GM23248 (cell line): ENCODE data around the gene ZBP1. TPM values are rescaled to one million over a fixed set of nuclear protein-coding genes. Genes with fewer than 3 reads are reported as not detected.

Source experiments
- DNase-seq: peaks from one replicate; pipeline ENCODE4 v3.0.0-alpha.2; 2015
- H2AFZ ChIP-seq: fragments of 200-600 bp; sonication (generic); 2 replicates; pipeline ENCODE4 v1.6.1; 2016; ENCODE audit warnings: antibody characterized with exemption
- H3F3A ChIP-seq: fragments of 200-600 bp; sonication (generic); 2 replicates; pipeline ENCODE4 v1.6.1; 2016; ENCODE audit warnings: mild to moderate bottlenecking, antibody characterized with exemption, mixed run types; ENCODE audit not compliant: insufficient read depth
- H3K27ac ChIP-seq: fragments of 200-600 bp; sonication (generic); 2 replicates; pipeline ENCODE4 v1.5.1; 2016; ENCODE audit warnings: mild to moderate bottlenecking
- H3K27me3 ChIP-seq: fragments of 200-600 bp; sonication (generic); replicated peaks from 2 replicates; pipeline ENCODE4 v1.6.1; 2016; ENCODE audit warnings: mild to moderate bottlenecking; ENCODE audit not compliant: insufficient read depth
- H3K36me3 ChIP-seq: fragments of 200-600 bp; sonication (generic); 2 replicates; pipeline ENCODE4 v1.6.1; 2016; ENCODE audit warnings: low read depth, mild to moderate bottlenecking
- H3K4me1 ChIP-seq: fragments of 200-600 bp; sonication (generic); 2 replicates; pipeline ENCODE4 v1.6.1; 2016; ENCODE audit warnings: mild to moderate bottlenecking; ENCODE audit not compliant: insufficient read depth
- H3K4me2 ChIP-seq: fragments of 200-600 bp; sonication (generic); one replicate; pipeline ENCODE4 v1.6.1; 2016; ENCODE audit warnings: mild to moderate bottlenecking; ENCODE audit not compliant: unreplicated experiment
- H3K4me3 ChIP-seq: fragments of 200-600 bp; sonication (generic); 2 replicates; pipeline ENCODE4 v1.5.1; 2016; ENCODE audit warnings: mild to moderate bottlenecking
- H3K79me2 ChIP-seq: fragments of 200-600 bp; sonication (generic); 2 replicates; pipeline ENCODE4 v1.6.1; 2016; ENCODE audit warnings: mild to moderate bottlenecking; ENCODE audit not compliant: insufficient read depth
- H3K9ac ChIP-seq: fragments of 200-600 bp; sonication (generic); 2 replicates; pipeline ENCODE4 v1.6.1; 2016; ENCODE audit warnings: mild to moderate bottlenecking
- H3K9me2 ChIP-seq: fragments of 200-600 bp; sonication (generic); 2 replicates; pipeline ENCODE4 v1.6.1; 2016; ENCODE audit warnings: mixed run types, mild to moderate bottlenecking, moderate library complexity; ENCODE audit not compliant: insufficient read depth
- H3K9me3 ChIP-seq: fragments of 200-600 bp; sonication (generic); one replicate; pipeline ENCODE4 v1.6.1; 2017; ENCODE audit warnings: low read depth
- H4K20me1 ChIP-seq: fragments of 200-600 bp; sonication (generic); 2 replicates; pipeline ENCODE4 v1.6.0; 2016; ENCODE audit not compliant: insufficient read depth
- EZH2 ChIP-seq: fragments of 200-600 bp; sonication (generic); IDR thresholded peaks from 2 replicates; pipeline ENCODE4 v1.6.1; 2018; ENCODE audit warnings: antibody characterized with exemption, mild to moderate bottlenecking; ENCODE audit not compliant: insufficient read depth, poor library complexity, severe bottlenecking
- EZH2phosphoT487 ChIP-seq: fragments of 200-600 bp; sonication (generic); IDR thresholded peaks from 2 replicates; pipeline ENCODE4 v1.6.1; 2018; ENCODE audit warnings: antibody characterized with exemption, moderate library complexity, mild to moderate bottlenecking, low read depth; ENCODE audit not compliant: insufficient read depth
- WGBS, 2 experiments: methylation state at CpG; one replicate each; pipeline ENCODE4 v1.1.6; 2015 to 2017; ENCODE audit warnings: low lambda C conversion rate in 2 of 2, low coverage in 1 of 2; ENCODE audit errors: missing lambda C conversion rate in 2 of 2; 5-methylcytosine and 5-hydroxymethylcytosine counted together
- in situ Hi-C: fragments of 300-500 bp; cut with MboI; formaldehyde crosslinking; loops from 2 replicates; pipeline ENCODE4 v1.15.0; 2020
- polyA plus RNA-seq: library from polyadenylated mRNA; unstranded; fragments of >200 nt; fragmentation: Nextera tagmentation; extraction: Ambion mirVana; gene quantifications from 2 replicates; pipeline ENCODE4 v1.2.1, GENCODE V29; 2016
- total RNA-seq: library from RNA; depleted of rRNA; stranded (reverse); fragments of >200 nt; shearing (Covaris generic); gene quantifications from 2 replicates; pipeline ENCODE4 v1.2.3, GENCODE V29; 2014

Gene ZBP1
- total and polyA plus RNA-seq, 2 experiments from 2014 or later: not detected

DNA sequence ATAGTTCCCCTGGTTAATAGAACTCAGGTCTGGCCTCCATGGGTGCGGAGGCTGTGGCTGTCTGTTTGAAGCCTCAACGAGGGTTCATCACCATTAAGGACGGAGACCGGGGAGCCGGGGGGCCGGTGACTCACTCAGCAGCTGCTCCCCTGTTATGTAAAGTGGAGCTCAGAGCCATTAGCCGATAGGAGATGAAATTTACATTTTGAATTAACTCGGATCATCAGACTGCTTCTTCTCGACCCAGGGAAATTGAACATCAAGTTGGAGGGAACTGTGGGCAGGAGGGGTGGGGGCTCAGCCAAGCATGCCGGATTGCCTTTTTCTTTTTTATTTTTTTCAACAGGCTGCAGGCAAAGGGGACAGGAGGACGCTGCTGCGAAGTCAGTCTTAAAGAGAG lies 47.0 kb downstream of the ZBP1 start:
- Histone ChIP-seq H3K36me3 (no peaks in the 10 kb centered on the region), H3K4me1 (no peaks in the 10 kb centered on the region), H3K9me3 (no peaks in the 10 kb centered on the region), H3K79me2 (no peaks in the 10 kb centered on the region), H3K27me3 (peaks cover 83% of the 10 kb centered on the region), H3K9ac (no peak overlapping the region), H3K27ac (no peak overlapping the region), H4K20me1 (no peaks in the 10 kb centered on the region), H3K4me3 (no peak overlapping the region), H3K4me2 (no peak overlapping the region), H2AFZ (no peak overlapping the region), H3K9me2 (no peaks in the 10 kb centered on the region), H3F3A (no peaks in the 10 kb centered on the region)
- WGBS, 2 experiments: 37 to 38% methylated on average over 11 to 12 of the region's 12 CpGs
- TF ChIP-seq EZH2phosphoT487 (no peak), EZH2 (no peak)
- in situ Hi-C loops: loop anchor here (10.0 kb wide), 1 partner anchor 208 kb away; no protein-coding TSS in a partner anchor
- no peak for DNase-seq

GRCh38 chr20:57571782-57572416 lies 48.3 kb downstream of the ZBP1 start:
- Histone ChIP-seq H4K20me1 (no peaks in the 10 kb centered on the region), H3F3A (no peaks in the 10 kb centered on the region), H3K36me3 (no peaks in the 10 kb centered on the region), H3K9ac (no peak overlapping the region), H3K4me1 (no peaks in the 10 kb centered on the region), H3K27ac (no peak overlapping the region), H3K27me3 (peaks cover 82% of the 10 kb centered on the region), H3K9me2 (no peaks in the 10 kb centered on the region), H3K9me3 (no peaks in the 10 kb centered on the region), H3K79me2 (no peaks in the 10 kb centered on the region), H3K4me3 (no peak overlapping the region), H3K4me2 (no peak overlapping the region), H2AFZ (no peak overlapping the region)
- no peak for DNase-seq
- 49 to 75% methylated on average over 2 to 3 of the region's 3 CpGs for WGBS, 2 experiments
- TF ChIP-seq EZH2phosphoT487: no peak
- TF ChIP-seq EZH2: no peak
- in situ Hi-C loops: loop anchor here (10.0 kb wide), 1 partner anchor 207 kb away; no protein-coding TSS in a partner anchor

- H3K4me1 ChIP-seq: no peaks in the 10 kb centered on the region
- no peaks in the 10 kb centered on the region for H3F3A ChIP-seq
- no peaks in the 10 kb centered on the region for H3K79me2 ChIP-seq
- DNase-seq: no peak
- no peaks in the 10 kb centered on the region for H3K9me3 ChIP-seq
- no peak overlapping the region for H3K4me3 ChIP-seq
- no peak overlapping the region for H2AFZ ChIP-seq
- WGBS, 2 experiments: 42 to 55% methylated on average over 8 of the region's 8 CpGs
- H3K27me3 ChIP-seq: peaks cover 83% of the 10 kb centered on the region
- no peak for TF ChIP-seq EZH2phosphoT487
- no peak for TF ChIP-seq EZH2
- no peak overlapping the region for H3K27ac ChIP-seq
- no peak overlapping the region for H3K4me2 ChIP-seq
- H3K9ac ChIP-seq: no peak overlapping the region
- H4K20me1 ChIP-seq: no peaks in the 10 kb centered on the region
- no peaks in the 10 kb centered on the region for H3K36me3 ChIP-seq
- in situ Hi-C loops: loop anchor here (10.0 kb wide), 1 partner anchor 206 kb away; no protein-coding TSS in a partner anchor
- H3K9me2 ChIP-seq: no peaks in the 10 kb centered on the region
These were observed 49.3 kb downstream of the ZBP1 start for GRCh38 chr20:57570920-57571319.

DNA sequence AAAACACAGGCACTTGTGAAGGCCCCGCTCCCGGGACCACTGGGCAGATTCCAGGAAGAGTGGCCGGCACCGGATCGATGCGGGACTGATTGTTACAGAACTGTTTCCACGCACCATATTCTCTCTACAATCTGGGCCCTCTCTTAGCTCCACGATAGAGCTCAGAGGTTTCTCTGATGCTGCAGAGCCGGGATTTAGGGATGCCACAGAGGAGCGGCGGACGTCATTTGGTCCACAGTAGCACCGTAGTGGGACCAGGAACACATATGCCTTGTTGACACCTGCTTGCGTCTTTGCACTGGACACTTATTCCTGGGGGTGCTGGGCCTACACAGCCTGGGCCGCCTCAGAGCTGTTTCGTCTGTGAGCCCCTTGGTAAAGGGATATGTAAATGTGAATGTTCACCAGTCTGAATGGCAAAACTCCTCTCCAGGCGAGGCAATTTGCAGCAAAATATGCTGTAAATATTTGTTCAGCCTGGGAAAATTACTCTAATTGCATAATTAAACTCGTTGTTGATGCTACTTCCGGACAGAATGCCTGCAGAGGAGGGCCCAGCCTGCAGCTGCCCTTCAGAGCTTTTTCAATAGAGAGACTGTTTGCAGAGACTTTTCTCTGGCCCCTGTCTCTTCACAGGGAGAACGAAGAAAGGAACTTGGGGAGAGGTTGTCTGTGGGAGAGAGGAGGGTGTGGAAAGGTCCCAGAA lies 49.9 kb downstream of the ZBP1 start:
- 47% methylated on average over 20 of the region's 20 CpGs for whole genome bisulfite sequencing, 2 experiments
- no peak for DNase-seq
- Histone ChIP-seq H3K27me3 (peaks cover 79% of the 10 kb centered on the region), H3K4me1 (no peaks in the 10 kb centered on the region), H3K9ac (no peak overlapping the region), H3K9me2 (no peaks in the 10 kb centered on the region), H3K4me3 (no peak overlapping the region), H3K79me2 (no peaks in the 10 kb centered on the region), H3F3A (no peaks in the 10 kb centered on the region), H3K9me3 (no peaks in the 10 kb centered on the region), H2AFZ (no peak overlapping the region), H3K36me3 (no peaks in the 10 kb centered on the region), H3K4me2 (no peak overlapping the region), H3K27ac (no peak overlapping the region), H4K20me1 (no peaks in the 10 kb centered on the region)
- in situ Hi-C loops: loop anchor here (10.0 kb wide), 1 partner anchor 205 kb away; no protein-coding TSS in a partner anchor
- no peak for TF ChIP-seq EZH2phosphoT487
- no peak for TF ChIP-seq EZH2
